H1 (cell line): ENCODE results near the gene TLL2. TPM values are rescaled to one million over a fixed set of nuclear protein-coding genes. Genes with fewer than 3 reads are reported as not detected.

ENCODE experiments used
- polyA plus RNA-seq, 7 experiments: library from polyadenylated mRNA; depleted of rRNA in 3 of 7; stranded (reverse) in 5 of 7; unstranded in 2 of 7; fragments of >200 nt in 5 of 7; fragments of 200-250 nt in 2 of 7; gene quantifications; 1 replicate in 5 of 7; 2 replicates in 1 of 7; 4 replicates in 1 of 7; pipeline versions ENCODE4 v1.2.1 to v1.2.3, GENCODE V29; 2011 to 2013; ENCODE audit warnings: missing spikeins in 2 of 7, mixed read lengths in 2 of 7
- total RNA-seq: library from RNA; stranded (reverse); fragmentation: NEBNext Ultra II Directional; extraction: Animal tissue kit (Norgen Biotek cat#: 25700); gene quantifications from 2 replicates; pipeline ENCODE4 v1.2.1, GENCODE V29; 2021

The TLL2 gene
- total and polyA plus RNA-seq, 2 of the 8 experiments (the other 6 are each of a cell fraction or from before 2014, with no cell fraction given) = 2.4 to 3.2 TPM

Other genes with a start within 250 kb of the TLL2 start
- gene BLNK, start 242.4 kb downstream of the TLL2 start, total RNA-seq = not detected in 2 replicates
- gene BLNK, start 242.4 kb downstream of the TLL2 start, polyA plus RNA-seq (2011; rRNA removed) = not detected in 2 replicates
- not detected in 2 replicates for gene DNTT, start 209.5 kb downstream of the TLL2 start, total RNA-seq
- gene DNTT, start 209.5 kb downstream of the TLL2 start, polyA plus RNA-seq (2011; rRNA removed) = not detected in 2 replicates
- not detected in 2 replicates for gene OPALIN, start 154.9 kb downstream of the TLL2 start, total RNA-seq
- gene OPALIN, start 154.9 kb downstream of the TLL2 start, polyA plus RNA-seq (2011; rRNA removed) = 0.03 TPM in 1 of 2 replicates, not detected in the other
- 127 TPM in 2 replicates for gene TM9SF3, start 73.1 kb upstream of the TLL2 start, total RNA-seq
- 60.8 and 123 TPM in 2 replicates for gene TM9SF3, start 73.1 kb upstream of the TLL2 start, polyA plus RNA-seq (2011; rRNA removed)
- gene PIK3AP1, start 206.6 kb upstream of the TLL2 start, total RNA-seq = 2.9 and 4.5 TPM in 2 replicates
- gene PIK3AP1, start 206.6 kb upstream of the TLL2 start, polyA plus RNA-seq (2011; rRNA removed) = 0.99 and 1.9 TPM in 2 replicates